HepG2 (cell line): ENCODE results near the gene TOR4A. TPM values are rescaled to one million over a fixed set of nuclear protein-coding genes. Genes with fewer than 3 reads are reported as not detected.
"Not testable (repeated sequence)": the region's sequence is repeated elsewhere in the genome, so short reads cannot be mapped to it uniquely, and the experiment has no call there.

Experiments
- ATAC-seq: fragments of 200-7000 bp; cut with Tn5 transposase; 3 replicates; pipeline ENCODE4 v1.9.1; 2020; ENCODE audit warnings: mild to moderate bottlenecking, moderate library complexity
- BruUV-seq: library from RNA; stranded (reverse); fragments of 400-500 nt; replicated peaks from 2 replicates; lab custom pipeline; 2021; lab: Mats Ljungman, UMichigan
- CTCF ChIA-PET: fragments of 300-600 bp; formaldehyde crosslinking; extraction: SDS; loops from one replicate; lab custom pipeline; 2021; ENCODE audit warnings: low total read pairs, inconsistent platforms, low intra/inter-chr PET ratio; lab: Yijun Ruan, JAX
- POLR2A ChIA-PET: fragments of 350-600 bp; sonication (Branson Sonifier 250); formaldehyde crosslinking; loops from one replicate; lab custom pipeline; 2020; ENCODE audit warnings: antibody characterized with exemption, inconsistent platforms; lab: Yijun Ruan, JAX
- DNase-seq: peaks from one replicate; pipeline ENCODE4 v3.0.0-alpha.2; 2015; ENCODE audit warnings: low spot score
- FAIRE-seq: peaks from 3 replicates; lab custom pipeline; 2011; peaks lifted over from hg19 to GRCh38; lab: Jason Lieb, UNC
- H2AFZ ChIP-seq: one replicate; pipeline ENCODE4 v1.6.1; 2011; ENCODE audit warnings: low read length, inconsistent platforms
- H3K27ac ChIP-seq: fragments of 300-600 bp; 3 replicates; pipeline ENCODE4 v1.8.0; 2011; ENCODE audit warnings: mixed run types, mild to moderate bottlenecking, mixed read lengths, low read length, inconsistent platforms; ENCODE audit not compliant: insufficient read depth; ENCODE audit errors: extremely low read length
- H3K27me3 ChIP-seq, 2 experiments: fragments of 200-600 bp in 1 of 2; 2 replicates in 1 of 2; 3 replicates in 1 of 2; pipeline versions ENCODE4 v1.6.0 to v1.8.0; 2011; ENCODE audit warnings: low read length in 2 of 2, mild to moderate bottlenecking in 2 of 2, moderate library complexity in 2 of 2, inconsistent platforms in 1 of 2; ENCODE audit not compliant: insufficient read depth in 2 of 2, control insufficient read depth in 1 of 2
- H3K36me3 ChIP-seq, 2 experiments: fragments of 200-600 bp in 1 of 2; replicated peaks in 1 of 2; 2 replicates in 1 of 2; 3 replicates in 1 of 2; pipeline versions ENCODE4 v1.5.1 to v1.8.0; 2011; ENCODE audit warnings: low read length in 2 of 2, inconsistent platforms in 1 of 2; ENCODE audit not compliant: insufficient read depth in 2 of 2, control insufficient read depth in 1 of 2
- H3K4me1 ChIP-seq: 2 replicates; pipeline ENCODE4 v1.5.1; 2012; ENCODE audit warnings: low read length, inconsistent platforms; ENCODE audit not compliant: insufficient read depth
- H3K4me2 ChIP-seq: 2 replicates; pipeline ENCODE4 v1.6.0; 2011; ENCODE audit warnings: low read depth, low read length, inconsistent platforms
- H3K4me3 ChIP-seq, 3 experiments: fragments of 200-600 bp in 1 of 3; sonication (generic), shearing (Covaris generic) in 1 of 3; replicated peaks in 1 of 3; 2 replicates each; pipeline ENCODE4 v1.5.1; 2011 to 2016; ENCODE audit warnings: low read length in 3 of 3, inconsistent platforms in 2 of 3, low read depth in 2 of 3, mild to moderate bottlenecking in 2 of 3, control low read depth in 1 of 3, mixed read lengths in 1 of 3; ENCODE audit not compliant: insufficient read depth in 1 of 3
- H3K79me2 ChIP-seq: one replicate; pipeline ENCODE4 v1.6.1; 2011; ENCODE audit warnings: low read length, inconsistent platforms; ENCODE audit not compliant: insufficient read depth
- H3K9ac ChIP-seq: 2 replicates; pipeline ENCODE4 v1.6.0; 2011; ENCODE audit warnings: mild to moderate bottlenecking, low read depth, low read length, inconsistent platforms; ENCODE audit not compliant: insufficient read depth
- H3K9me3 ChIP-seq: 2 replicates; pipeline ENCODE4 v1.5.1; 2012; ENCODE audit warnings: mild to moderate bottlenecking, low read length
- H4K20me1 ChIP-seq: 2 replicates; pipeline ENCODE4 v1.6.0; 2011; ENCODE audit warnings: inconsistent platforms, mild to moderate bottlenecking, low read length, moderate library complexity; ENCODE audit not compliant: insufficient read depth
- CBX5 ChIP-seq: sonication (generic); formaldehyde crosslinking; IDR thresholded peaks from 2 replicates; pipeline ENCODE4 v1.4.0; 2020; ENCODE audit warnings: missing genetic modification reagents, borderline replicate concordance
- HNRNPL ChIP-seq: fragments of 200-400 bp; formaldehyde crosslinking; IDR thresholded peaks from 2 replicates; pipeline ENCODE4 v1.6.1; 2017; ENCODE audit warnings: mild to moderate bottlenecking, low read depth, low read length
- HOXA3 ChIP-seq: sonication (generic); formaldehyde crosslinking; IDR thresholded peaks from 2 replicates; pipeline ENCODE4 v1.5.0; 2020; ENCODE audit warnings: missing genetic modification reagents
- KAT7 ChIP-seq: IDR thresholded peaks from 2 replicates; pipeline ENCODE4 v1.6.1; 2018; ENCODE audit warnings: borderline replicate concordance, missing compliant biosample characterization
- MED1 ChIP-seq: sonication (generic); formaldehyde crosslinking; IDR thresholded peaks from 2 replicates; pipeline ENCODE4 v1.4.0; 2020; ENCODE audit warnings: missing genetic modification reagents
- RBFOX2 ChIP-seq: fragments of 200-400 bp; formaldehyde crosslinking; IDR thresholded peaks from 2 replicates; pipeline ENCODE4 v1.6.1; 2017; ENCODE audit warnings: low read depth, mild to moderate bottlenecking, low read length
- ZFP90 ChIP-seq: sonication (generic); formaldehyde crosslinking; IDR thresholded peaks from 2 replicates; pipeline ENCODE4 v1.8.0; 2022; ENCODE audit warnings: missing genetic modification reagents, mild to moderate bottlenecking, inconsistent platforms, borderline replicate concordance
- ZSCAN21 ChIP-seq: sonication (generic); formaldehyde crosslinking; IDR thresholded peaks from 2 replicates; pipeline ENCODE4 v1.8.0; 2022; ENCODE audit warnings: mild to moderate bottlenecking, missing genetic modification reagents, moderate library complexity, borderline replicate concordance
- WGBS: methylation state at CpG from one replicate; pipeline ENCODE4 v1.1.6; 2017; ENCODE audit warnings: low lambda C conversion rate; 5-methylcytosine and 5-hydroxymethylcytosine counted together
- in situ Hi-C: cut with HindIII; loops from 2 replicates; pipeline ENCODE4 v1.10.0; 2017; ENCODE audit warnings: low pct_unique_long_range_greater_than_20kb; ENCODE audit not compliant: extremely low pct_ligation_motif_present
- intact Hi-C: fragments of 100-400 bp; cut with micrococcal nuclease; formaldehyde crosslinking; loops from one replicate; pipeline ENCODE4 v1.10.0; 2022; ENCODE audit not compliant: unreplicated experiment
- polyA plus RNA-seq, 8 experiments: library from polyadenylated mRNA; depleted of rRNA in 3 of 8; stranded (reverse) in 7 of 8; unstranded in 1 of 8; fragments of >200 nt; fragmentation: Illumina TruSeq in 4 of 8; extraction: Trizol in 4 of 8; gene quantifications; 2 replicates each; pipeline versions ENCODE4 v1.2.1 to v1.2.3, GENCODE V29; 2011 to 2016; ENCODE audit warnings: low read depth in 4 of 8, missing spikeins in 1 of 8, mixed read lengths in 1 of 8; ENCODE audit not compliant: insufficient read depth in 1 of 8
- total RNA-seq, 5 experiments: library from RNA; depleted of rRNA; stranded (reverse); fragments of >200 nt; fragmentation: Illumina TruSeq; extraction: Trizol; gene quantifications; 2 replicates each; pipeline ENCODE4 v1.2.3, GENCODE V29; 2016; ENCODE audit warnings: low read depth in 1 of 5
- TF ChIP-seq, protein P1 (sequence below): sonication (generic); formaldehyde crosslinking; IDR thresholded peaks from 2 replicates; pipeline ENCODE4 v1.5.0; 2020; ENCODE audit warnings: missing genetic modification reagents, mild to moderate bottlenecking, borderline replicate concordance
- TF ChIP-seq, protein P2 (sequence below): sonication (generic); formaldehyde crosslinking; IDR thresholded peaks from 2 replicates; pipeline ENCODE4 v1.5.1; 2020; ENCODE audit warnings: mild to moderate bottlenecking, missing genetic modification reagents, moderate library complexity

The TOR4A gene
- total and polyA plus RNA-seq, 2 of the 13 experiments (the other 11 are each of a cell fraction or from before 2014, with no cell fraction given): 11.1 to 14.2 TPM

- TF ChIP-seq, protein P1, sequence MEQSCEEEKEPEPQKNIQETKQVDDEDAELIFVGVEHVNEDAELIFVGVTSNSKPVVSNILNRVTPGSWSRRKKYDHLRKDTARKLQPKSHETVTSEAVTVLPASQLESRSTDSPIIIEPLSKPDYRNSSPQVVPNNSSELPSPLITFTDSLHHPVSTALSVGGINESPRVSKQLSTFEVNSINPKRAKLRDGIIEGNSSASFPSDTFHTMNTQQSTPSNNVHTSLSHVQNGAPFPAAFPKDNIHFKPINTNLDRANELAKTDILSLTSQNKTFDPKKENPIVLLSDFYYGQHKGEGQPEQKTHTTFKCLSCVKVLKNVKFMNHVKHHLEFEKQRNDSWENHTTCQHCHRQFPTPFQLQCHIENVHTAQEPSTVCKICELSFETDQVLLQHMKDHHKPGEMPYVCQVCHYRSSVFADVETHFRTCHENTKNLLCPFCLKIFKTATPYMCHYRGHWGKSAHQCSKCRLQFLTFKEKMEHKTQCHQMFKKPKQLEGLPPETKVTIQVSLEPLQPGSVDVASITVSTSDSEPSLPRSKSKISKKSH (CRISPR knock-in tag): 0 out of 2 replicates have a peak, but pooled peaks have one; percentile 28
- TF ChIP-seq CBX5 (CRISPR knock-in tag) (no peak), KAT7 (CRISPR knock-in tag) (0 out of 2 replicates have a peak, but pooled peaks have one; percentile 8)
Observed at GRCh38 chr9:137242269-137243203, 35.0 kb upstream of the TOR4A start (continued).

DNA sequence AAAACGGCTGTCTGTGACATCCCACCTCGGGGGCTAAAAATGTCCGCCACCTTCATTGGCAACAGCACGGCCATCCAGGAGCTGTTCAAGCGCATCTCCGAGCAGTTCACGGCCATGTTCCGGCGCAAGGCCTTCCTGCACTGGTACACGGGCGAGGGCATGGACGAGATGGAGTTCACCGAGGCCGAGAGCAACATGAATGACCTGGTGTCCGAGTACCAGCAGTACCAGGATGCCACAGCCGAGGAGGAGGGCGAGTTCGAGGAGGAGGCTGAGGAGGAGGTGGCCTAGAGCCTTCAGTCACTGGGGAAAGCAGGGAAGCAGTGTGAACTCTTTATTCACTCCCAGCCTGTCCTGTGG, 34.3 kb upstream of the TOR4A start:
- BruUV-seq, H2AFZ ChIP-seq, FAIRE-seq, H3K27me3 ChIP-seq, H3K9me3 ChIP-seq, intact Hi-C loops, H3K9ac ChIP-seq, DNase-seq, ATAC-seq, H3K27ac ChIP-seq, in situ Hi-C loops, CTCF ChIA-PET: not testable (repeated sequence)
- H3K4me3 ChIP-seq: peak overlapping the region in 1 of 3 experiments; percentile 94; a peak in 3 of 6 replicates
- 0 out of 2 replicates have a peak, but pooled peaks have one; percentile 4 for TF ChIP-seq HNRNPL
- TF ChIP-seq, protein P2, sequence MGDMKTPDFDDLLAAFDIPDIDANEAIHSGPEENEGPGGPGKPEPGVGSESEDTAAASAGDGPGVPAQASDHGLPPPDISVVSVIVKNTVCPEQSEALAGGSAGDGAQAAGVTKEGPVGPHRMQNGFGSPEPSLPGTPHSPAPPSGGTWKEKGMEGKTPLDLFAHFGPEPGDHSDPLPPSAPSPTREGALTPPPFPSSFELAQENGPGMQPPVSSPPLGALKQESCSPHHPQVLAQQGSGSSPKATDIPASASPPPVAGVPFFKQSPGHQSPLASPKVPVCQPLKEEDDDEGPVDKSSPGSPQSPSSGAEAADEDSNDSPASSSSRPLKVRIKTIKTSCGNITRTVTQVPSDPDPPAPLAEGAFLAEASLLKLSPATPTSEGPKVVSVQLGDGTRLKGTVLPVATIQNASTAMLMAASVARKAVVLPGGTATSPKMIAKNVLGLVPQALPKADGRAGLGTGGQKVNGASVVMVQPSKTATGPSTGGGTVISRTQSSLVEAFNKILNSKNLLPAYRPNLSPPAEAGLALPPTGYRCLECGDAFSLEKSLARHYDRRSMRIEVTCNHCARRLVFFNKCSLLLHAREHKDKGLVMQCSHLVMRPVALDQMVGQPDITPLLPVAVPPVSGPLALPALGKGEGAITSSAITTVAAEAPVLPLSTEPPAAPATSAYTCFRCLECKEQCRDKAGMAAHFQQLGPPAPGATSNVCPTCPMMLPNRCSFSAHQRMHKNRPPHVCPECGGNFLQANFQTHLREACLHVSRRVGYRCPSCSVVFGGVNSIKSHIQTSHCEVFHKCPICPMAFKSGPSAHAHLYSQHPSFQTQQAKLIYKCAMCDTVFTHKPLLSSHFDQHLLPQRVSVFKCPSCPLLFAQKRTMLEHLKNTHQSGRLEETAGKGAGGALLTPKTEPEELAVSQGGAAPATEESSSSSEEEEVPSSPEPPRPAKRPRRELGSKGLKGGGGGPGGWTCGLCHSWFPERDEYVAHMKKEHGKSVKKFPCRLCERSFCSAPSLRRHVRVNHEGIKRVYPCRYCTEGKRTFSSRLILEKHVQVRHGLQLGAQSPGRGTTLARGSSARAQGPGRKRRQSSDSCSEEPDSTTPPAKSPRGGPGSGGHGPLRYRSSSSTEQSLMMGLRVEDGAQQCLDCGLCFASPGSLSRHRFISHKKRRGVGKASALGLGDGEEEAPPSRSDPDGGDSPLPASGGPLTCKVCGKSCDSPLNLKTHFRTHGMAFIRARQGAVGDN: peak; percentile 2; the same call in 1 of the 2 replicates
- TF ChIP-seq RBFOX2: peak; percentile 48
- TF ChIP-seq ZFP90: 0 out of 2 replicates have a peak, but pooled peaks have one; percentile 2
- TF ChIP-seq MED1 (CRISPR knock-in tag): 0 out of 2 replicates have a peak, but pooled peaks have one; percentile 7
- 0 out of 2 replicates have a peak, but pooled peaks have one; percentile 2 for TF ChIP-seq ZSCAN21 (CRISPR knock-in tag)
- TF ChIP-seq HOXA3 (CRISPR knock-in tag): 0 out of 2 replicates have a peak, but pooled peaks have one; percentile 7
- H3K4me2 ChIP-seq: peak overlapping the region; percentile 99; the same call in 1 of the 2 replicates
- 98% methylated on average over 17 of the region's 18 CpGs for WGBS
- POLR2A ChIA-PET: interaction anchor here (0.6 to 7.7 kb wide), 11 partner anchors 9 to 176 kb away, joined by 3 to 317 read pairs (median 6); partner anchors contain the start of genes NELFB, SAPCD2, STPG3 and TOR4A
- H4K20me1 ChIP-seq: peaks cover 27% of the 10 kb centered on the region
- H3K4me1 ChIP-seq: peaks cover 64% of the 10 kb centered on the region
- peaks cover 4 to 19% of the 10 kb centered on the region in 2 experiments; a peak in 4 of 5 replicates for H3K36me3 ChIP-seq
- peaks cover 33% of the 10 kb centered on the region for H3K79me2 ChIP-seq
